Measurements from ENCODE around the gene DDR1.
"Not testable (repeated sequence)": the region's sequence is repeated elsewhere in the genome, so short reads cannot be mapped to it uniquely, and the experiment has no call there.

Gene DDR1

GRCh38 chr6:30855429-30856075, 28.8 kb upstream of the DDR1 start:
- H3K4me3 ChIP-seq (ENCODE audit: low read depth, low read length), result no peak overlapping the region
- TF ChIP-seq CTCF (conservative IDR thresholded peaks at IDR 0.05; ENCODE audit: low read depth, low read length), result no peak
- no peak for DNase-seq (ENCODE audit: low read depth)

GRCh38 chr6:30857112-30857511, 27.2 kb upstream of the DDR1 start:
- no peak for DNase-seq (ENCODE audit: low read depth)
- no peak for TF ChIP-seq CTCF (conservative IDR thresholded peaks at IDR 0.05; ENCODE audit: low read depth, low read length)
- no peak overlapping the region for H3K4me3 ChIP-seq (ENCODE audit: low read depth, low read length)

- DNase-seq (ENCODE audit: low read depth), result no peak
- H3K4me3 ChIP-seq (ENCODE audit: low read depth, low read length), result no peak overlapping the region
- no peak for TF ChIP-seq CTCF (conservative IDR thresholded peaks at IDR 0.05; ENCODE audit: low read depth, low read length)
These were observed 26.8 kb upstream of the DDR1 start for GRCh38 chr6:30857549-30857948.

- not testable (repeated sequence) for DNase-seq (ENCODE audit: low read depth); H3K4me3 ChIP-seq (ENCODE audit: low read depth, low read length)
These were observed 24.6 kb upstream of the DDR1 start for GRCh38 chr6:30859726-30860125.

GRCh38 chr6:30861257-30862048, 22.9 kb upstream of the DDR1 start:
- DNase-seq (ENCODE audit: low read depth), result no peak
- H3K4me3 ChIP-seq (ENCODE audit: low read depth, low read length), result no peak overlapping the region
- TF ChIP-seq CTCF (conservative IDR thresholded peaks at IDR 0.05; ENCODE audit: low read depth, low read length), result no peak

- no peak overlapping the region for H3K4me3 ChIP-seq (ENCODE audit: low read depth, low read length)
- no peak for DNase-seq (ENCODE audit: low read depth)
- no peak for TF ChIP-seq CTCF (conservative IDR thresholded peaks at IDR 0.05; ENCODE audit: low read depth, low read length)
These were observed 22.0 kb upstream of the DDR1 start for GRCh38 chr6:30862156-30862875.

GRCh38 chr6:30864325-30864724, 20.0 kb upstream of the DDR1 start:
- no peak for TF ChIP-seq CTCF (conservative IDR thresholded peaks at IDR 0.05; ENCODE audit: low read depth, low read length)
- DNase-seq (ENCODE audit: low read depth), result no peak
- no peak overlapping the region for H3K4me3 ChIP-seq (ENCODE audit: low read depth, low read length)

- H3K4me3 ChIP-seq (ENCODE audit: low read depth, low read length); DNase-seq (ENCODE audit: low read depth): not testable (repeated sequence)
These were observed 15.0 kb upstream of the DDR1 start for GRCh38 chr6:30869241-30869749.

All from choroid plexus epithelial cell (primary cell).